Ramos (cell line): ENCODE data around the gene SGK2.

Experiments
- in situ Hi-C: fragments of 300-500 bp; cut with MboI; formaldehyde crosslinking; loops from one replicate; pipeline ENCODE4 v1.14.3; 2022; ENCODE audit warnings: low sequenced_read_pairs; ENCODE audit not compliant: unreplicated experiment

The SGK2 gene

GRCh38 chr20:43558412-43559146, at the start of gene SGK2:
Gene SGK2, plus strand, starts transcription at chr20:43559027. Its CDS starts 7,469 bp downstream, at chr20:43566496.
- in situ Hi-C loops: no loop called here

GRCh38 chr20:43511879-43512278, 46.9 kb upstream of the SGK2 start:
- in situ Hi-C loops: no loop called here

GRCh38 chr20:43513372-43513930, 45.4 kb upstream of the SGK2 start:
- in situ Hi-C loops: no loop called here

- in situ Hi-C loops: no loop called here
Measured at GRCh38 chr20:43513931-43514647, 44.7 kb upstream of the SGK2 start.

- in situ Hi-C loops: no loop called here
Measured at GRCh38 chr20:43514648-43514999, 44.2 kb upstream of the SGK2 start.

- in situ Hi-C loops: no loop called here
Measured at GRCh38 chr20:43515628-43516027, 43.2 kb upstream of the SGK2 start.

GRCh38 chr20:43516251-43516824, 42.5 kb upstream of the SGK2 start:
- in situ Hi-C loops: no loop called here

GRCh38 chr20:43520074-43520630, 38.7 kb upstream of the SGK2 start:
- in situ Hi-C loops: no loop called here

- in situ Hi-C loops: no loop called here
Measured at GRCh38 chr20:43525021-43525420, 33.8 kb upstream of the SGK2 start.

GRCh38 chr20:43528258-43528875, 30.5 kb upstream of the SGK2 start:
- in situ Hi-C loops: no loop called here

GRCh38 chr20:43529051-43529450, 29.8 kb upstream of the SGK2 start:
- in situ Hi-C loops: no loop called here

- in situ Hi-C loops: no loop called here
Measured at GRCh38 chr20:43529457-43530153, 29.2 kb upstream of the SGK2 start.

- in situ Hi-C loops: no loop called here
Measured at GRCh38 chr20:43530321-43531090, 28.3 kb upstream of the SGK2 start.

GRCh38 chr20:43531091-43531443, 27.8 kb upstream of the SGK2 start:
- in situ Hi-C loops: no loop called here

- in situ Hi-C loops: no loop called here
Measured at GRCh38 chr20:43532416-43533055, 26.3 kb upstream of the SGK2 start.

GRCh38 chr20:43533060-43533459, 25.8 kb upstream of the SGK2 start:
- in situ Hi-C loops: no loop called here

GRCh38 chr20:43534016-43534415, 24.8 kb upstream of the SGK2 start:
- in situ Hi-C loops: no loop called here

- in situ Hi-C loops: loop anchor here (5.0 kb wide), 1 partner anchor 157 kb away; no protein-coding TSS in a partner anchor
Measured at GRCh38 chr20:43534791-43535350, 24.0 kb upstream of the SGK2 start.
